RWPE1 (cell line): ENCODE measurements around the gene G2E3.
"Not testable (repeated sequence)": the region's sequence is repeated elsewhere in the genome, so short reads cannot be mapped to it uniquely, and the experiment has no call there.

Experiments used
- CTCF ChIA-PET: fragments of 350-600 bp; sonication (Branson Sonifier 250); formaldehyde crosslinking; extraction: SDS; loops from one replicate; lab custom pipeline; 2021; lab: Yijun Ruan, JAX
- POLR2A ChIA-PET: fragments of 400-600 bp; formaldehyde crosslinking; extraction: SDS; loops from one replicate; lab custom pipeline; 2020; ENCODE audit warnings: antibody characterized with exemption; ENCODE audit not compliant: low non-redundant PET; lab: Yijun Ruan, JAX
- DNase-seq: peaks from one replicate; pipeline ENCODE4 v3.0.0; 2012; ENCODE audit warnings: low spot score
- H3K27ac ChIP-seq: fragments of 450-650 bp; 2 replicates; pipeline ENCODE4 v1.5.1; 2017
- TF ChIP-seq, protein P1 (sequence below): fragments of 450-650 bp; conservative IDR thresholded peaks from 2 replicates; pipeline ENCODE4 v1.5.1; 2017; ENCODE audit warnings: low read depth, mild to moderate bottlenecking

The G2E3 gene

GRCh38 chr14:30621940-30622830 is 63.2 kb downstream of the G2E3 start, which contains the start of gene SCFD1:
SCFD1 (plus strand) TSS chr14:30622319; CDS start chr14:30622339, 20 bp downstream.
- ChIA-PET POLR2A (no interaction called here), CTCF (interaction anchor here (0.6 kb wide), 2 partner anchors 63 to 981 kb away, joined by 4 to 6 read pairs; partner anchors contain the start of gene G2E3)
- TF ChIP-seq, protein P1, sequence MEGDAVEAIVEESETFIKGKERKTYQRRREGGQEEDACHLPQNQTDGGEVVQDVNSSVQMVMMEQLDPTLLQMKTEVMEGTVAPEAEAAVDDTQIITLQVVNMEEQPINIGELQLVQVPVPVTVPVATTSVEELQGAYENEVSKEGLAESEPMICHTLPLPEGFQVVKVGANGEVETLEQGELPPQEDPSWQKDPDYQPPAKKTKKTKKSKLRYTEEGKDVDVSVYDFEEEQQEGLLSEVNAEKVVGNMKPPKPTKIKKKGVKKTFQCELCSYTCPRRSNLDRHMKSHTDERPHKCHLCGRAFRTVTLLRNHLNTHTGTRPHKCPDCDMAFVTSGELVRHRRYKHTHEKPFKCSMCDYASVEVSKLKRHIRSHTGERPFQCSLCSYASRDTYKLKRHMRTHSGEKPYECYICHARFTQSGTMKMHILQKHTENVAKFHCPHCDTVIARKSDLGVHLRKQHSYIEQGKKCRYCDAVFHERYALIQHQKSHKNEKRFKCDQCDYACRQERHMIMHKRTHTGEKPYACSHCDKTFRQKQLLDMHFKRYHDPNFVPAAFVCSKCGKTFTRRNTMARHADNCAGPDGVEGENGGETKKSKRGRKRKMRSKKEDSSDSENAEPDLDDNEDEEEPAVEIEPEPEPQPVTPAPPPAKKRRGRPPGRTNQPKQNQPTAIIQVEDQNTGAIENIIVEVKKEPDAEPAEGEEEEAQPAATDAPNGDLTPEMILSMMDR = no peak
- peak; percentile 84 for DNase-seq
- peak within 1 kb of the TSS; percentile 88 for H3K27ac ChIP-seq

DNA sequence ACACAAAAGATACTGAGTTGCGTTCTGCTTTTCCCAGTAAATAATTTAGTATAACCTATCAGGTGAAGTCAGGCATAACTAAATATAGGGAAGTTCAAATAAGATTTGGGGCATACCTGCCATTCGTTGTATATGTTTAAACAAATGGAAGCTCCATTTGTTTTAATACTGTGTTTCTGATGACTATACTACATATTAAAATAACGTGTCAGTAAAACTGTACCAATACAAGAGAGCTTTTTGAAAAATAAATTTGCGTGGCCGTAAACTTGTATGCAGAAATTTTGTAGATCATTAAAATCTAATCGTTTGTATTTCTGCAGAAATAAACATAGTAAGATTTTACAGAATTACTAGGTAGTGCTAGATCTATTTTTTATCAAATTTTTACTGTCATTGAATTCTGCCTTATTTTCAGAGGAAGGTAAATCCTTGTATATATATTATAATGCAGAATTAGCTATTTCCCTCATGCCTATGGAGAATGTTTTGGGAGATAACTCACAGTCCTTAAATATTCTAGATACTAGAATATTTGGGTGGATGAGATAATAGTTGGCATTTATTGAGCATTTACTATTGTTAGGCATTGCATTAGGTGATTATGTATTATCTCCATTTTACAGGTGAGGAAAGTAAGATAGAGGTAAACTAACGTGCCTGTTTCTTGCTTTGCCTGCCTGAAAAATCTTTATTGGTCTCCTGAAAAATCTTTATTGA is 64.6 kb downstream of the G2E3 start:
- no peak for DNase-seq
- ChIA-PET POLR2A (no interaction called here), CTCF (no interaction called here)
- no peak overlapping the region for H3K27ac ChIP-seq
- TF ChIP-seq, protein P1 = no peak

DNA sequence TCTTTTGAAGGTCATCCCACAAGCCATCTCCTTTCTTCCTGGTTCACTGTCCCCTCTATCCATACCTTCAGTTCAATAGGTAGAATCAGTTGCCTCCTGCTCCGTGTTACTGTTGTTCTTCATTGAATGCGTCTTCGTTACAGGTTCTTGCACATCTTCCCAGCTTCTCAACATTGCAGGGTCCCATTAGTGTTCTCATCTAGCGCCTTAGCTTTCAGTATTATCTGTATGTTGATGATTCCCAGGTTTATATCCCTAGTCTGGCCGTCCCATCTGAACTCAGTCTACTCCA is 65.1 kb downstream of the G2E3 start:
- no peak for DNase-seq
- ChIA-PET POLR2A (no interaction called here), CTCF (no interaction called here)
- H3K27ac ChIP-seq = no peak overlapping the region
- TF ChIP-seq, protein P1 = no peak

DNA sequence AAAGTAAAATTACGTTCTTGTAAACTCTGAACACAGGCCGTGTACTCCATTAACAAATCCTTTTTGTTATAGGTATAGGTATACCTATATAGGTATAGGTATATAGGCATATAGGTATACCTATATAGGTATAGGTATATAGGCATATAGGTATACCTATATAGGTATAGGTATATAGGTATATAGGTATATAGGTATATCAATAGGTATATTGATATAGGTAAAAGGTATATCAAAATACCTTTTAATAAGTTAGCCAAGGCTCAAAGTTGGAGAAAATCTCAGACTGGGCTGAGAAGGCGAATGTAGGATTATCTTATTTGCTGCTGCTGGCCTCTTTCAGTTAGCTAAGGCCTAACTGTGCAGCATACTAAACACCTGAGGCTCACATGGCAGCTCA is 66.6 kb downstream of the G2E3 start:
- no peak overlapping the region for H3K27ac ChIP-seq
- CTCF ChIA-PET = no interaction called here
- POLR2A ChIA-PET = no interaction called here
- TF ChIP-seq, protein P1 = no peak
- no peak for DNase-seq

DNA sequence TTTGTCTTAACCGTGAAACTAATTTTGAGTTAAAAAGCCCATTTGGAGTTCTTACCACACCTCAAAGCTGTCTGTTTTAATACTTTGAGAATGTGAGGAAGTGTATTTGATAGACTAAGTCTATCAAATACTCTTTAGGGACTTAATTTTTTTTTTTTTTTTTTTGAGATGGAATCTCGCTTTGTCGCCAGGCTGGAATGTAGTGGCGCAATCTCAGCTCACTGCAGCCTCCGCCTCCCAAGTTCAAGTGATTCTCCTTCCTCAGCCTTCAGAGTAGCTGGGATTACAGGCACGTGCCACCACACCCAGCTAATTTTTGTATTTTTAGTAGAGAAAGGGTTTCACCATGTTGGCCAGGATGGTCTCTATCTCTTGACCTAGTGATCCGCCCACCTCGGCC is 70.5 kb downstream of the G2E3 start:
- H3K27ac ChIP-seq = peak overlapping the region; percentile 38; the same call in 1 of the 2 replicates

GRCh38 chr14:30630248-30630647 is 71.3 kb downstream of the G2E3 start:
- ChIA-PET POLR2A (no interaction called here), CTCF (interaction anchor here (0.8 kb wide), 1 partner anchor 328 kb away, joined by 4 read pairs; no protein-coding TSS in a partner anchor)
- DNase-seq = no peak
- TF ChIP-seq, protein P1 = no peak
- H3K27ac ChIP-seq = no peak overlapping the region

More for the DNA sequence above, 70.5 kb downstream of the G2E3 start:
- POLR2A ChIA-PET, DNase-seq: not testable (repeated sequence)
- CTCF ChIA-PET = interaction anchor here (0.8 kb wide), 1 partner anchor 329 kb away, joined by 4 read pairs; no protein-coding TSS in a partner anchor
